ENCODE data around the gene KRTAP10-5.

The KRTAP10-5 gene

GRCh38 chr21:44544566-44544965 is 35.8 kb downstream of the KRTAP10-5 start:
- Histone ChIP-seq H2BK120ac (ENCODE audit: low read depth, low read length) (no peak overlapping the region), H2BK12ac (ENCODE audit: low read length) (no peak overlapping the region), H3K9ac (ENCODE audit: low read depth, low read length, poor library complexity) (no peak overlapping the region), H3K27me3 (ENCODE audit: control insufficient read depth in 3 of 3, insufficient read depth in 3 of 3, low read depth in 1 of 3, low read length in 3 of 3) (no peaks in the 10 kb centered on the region), H3K4me1 (ENCODE audit: control insufficient read depth in 2 of 2, insufficient read depth in 1 of 2, low read depth in 1 of 2, low read length in 2 of 2) (peaks cover 8 to 11% of the 10 kb centered on the region in 2 donors), H3K36me3 (replicated peaks in 1 of 2; ENCODE audit: control insufficient read depth in 2 of 2, insufficient read depth in 2 of 2, low read length in 2 of 2) (no peaks in the 10 kb centered on the region), H2AFZ (ENCODE audit: low read length) (no peak overlapping the region), H3K4me2 (ENCODE audit: insufficient read depth, low read length, poor library complexity, severe bottlenecking) (no peak overlapping the region), H3K79me1 (ENCODE audit: low read depth, low read length) (no peaks in the 10 kb centered on the region), H3K4ac (ENCODE audit: low read length) (no peak overlapping the region), H3K23ac (ENCODE audit: low read depth, low read length, poor library complexity) (no peak overlapping the region), H3K4me3 (ENCODE audit: low read length in 2 of 2) (no peak overlapping the region), H3K14ac (ENCODE audit: low read length) (no peak overlapping the region), H2BK5ac (ENCODE audit: low read length) (no peak overlapping the region), H2BK15ac (ENCODE audit: low read length) (no peak overlapping the region), H3K9me3 (replicated peaks in 1 of 2; ENCODE audit: control insufficient read depth in 2 of 2, insufficient read depth in 1 of 2, low read depth in 1 of 2, low read length in 2 of 2) (peaks cover 3 to 11% of the 10 kb centered on the region in 2 donors), H2AK5ac (ENCODE audit: low read depth, low read length) (no peak overlapping the region), H3K27ac (replicated peaks; ENCODE audit: low read length) (no peak overlapping the region), H4K8ac (ENCODE audit: low read depth, low read length) (no peak overlapping the region), H3K18ac (ENCODE audit: low read length) (peak overlapping the region; percentile 19), H4K91ac (ENCODE audit: low read depth, low read length, poor library complexity) (no peak overlapping the region)
- WGBS, 2 donors (ENCODE audit: extremely low coverage in 2 of 2, insufficient read length in 2 of 2, insufficient replicate concordance in 1 of 2): no CpG with 5 or more reads among the region's 3 CpGs
- DNase-seq (ENCODE audit: low spot score): no peak

GRCh38 chr21:44542716-44543115 is 37.7 kb downstream of the KRTAP10-5 start:
- no peak overlapping the region for H3K23ac ChIP-seq (ENCODE audit: low read depth, low read length, poor library complexity)
- no peak overlapping the region for H2BK5ac ChIP-seq (ENCODE audit: low read length)
- no peak overlapping the region for H2BK120ac ChIP-seq (ENCODE audit: low read depth, low read length)
- no CpG with 5 or more reads among the region's 1 CpG for WGBS, 2 donors (ENCODE audit: extremely low coverage in 2 of 2, insufficient read length in 2 of 2, insufficient replicate concordance in 1 of 2)
- H2BK12ac ChIP-seq (ENCODE audit: low read length): no peak overlapping the region
- H3K4me2 ChIP-seq (ENCODE audit: insufficient read depth, low read length, poor library complexity, severe bottlenecking): no peak overlapping the region
- no peak overlapping the region for H4K91ac ChIP-seq (ENCODE audit: low read depth, low read length, poor library complexity)
- no peaks in the 10 kb centered on the region for H3K79me1 ChIP-seq (ENCODE audit: low read depth, low read length)
- H3K9ac ChIP-seq (ENCODE audit: low read depth, low read length, poor library complexity): no peak overlapping the region
- peaks cover 0 to 1% (median 0%) of the 10 kb centered on the region in 3 experiments for H3K27me3 ChIP-seq (ENCODE audit: control insufficient read depth in 3 of 3, insufficient read depth in 3 of 3, low read depth in 1 of 3, low read length in 3 of 3)
- no peaks in the 10 kb centered on the region for H3K36me3 ChIP-seq (replicated peaks in 1 of 2; ENCODE audit: control insufficient read depth in 2 of 2, insufficient read depth in 2 of 2, low read length in 2 of 2)
- H3K14ac ChIP-seq (ENCODE audit: low read length): no peak overlapping the region
- no peak overlapping the region for H3K4ac ChIP-seq (ENCODE audit: low read length)
- H3K27ac ChIP-seq (replicated peaks; ENCODE audit: low read length): no peak overlapping the region
- H3K9me3 ChIP-seq (replicated peaks in 1 of 2; ENCODE audit: control insufficient read depth in 2 of 2, insufficient read depth in 1 of 2, low read depth in 1 of 2, low read length in 2 of 2): peaks cover 3 to 11% of the 10 kb centered on the region in 2 donors
- DNase-seq (ENCODE audit: low spot score): no peak
- H3K4me1 ChIP-seq (ENCODE audit: control insufficient read depth in 2 of 2, insufficient read depth in 1 of 2, low read depth in 1 of 2, low read length in 2 of 2): no peaks in the 10 kb centered on the region
- H2AFZ ChIP-seq (ENCODE audit: low read length): no peak overlapping the region
- no peak overlapping the region for H3K18ac ChIP-seq (ENCODE audit: low read length)
- H2BK15ac ChIP-seq (ENCODE audit: low read length): no peak overlapping the region
- no peak overlapping the region for H4K8ac ChIP-seq (ENCODE audit: low read depth, low read length)
- H3K4me3 ChIP-seq (ENCODE audit: low read length in 2 of 2): no peak overlapping the region
- H2AK5ac ChIP-seq (ENCODE audit: low read depth, low read length): no peak overlapping the region

- Histone ChIP-seq H3K4me2 (ENCODE audit: insufficient read depth, low read length, poor library complexity, severe bottlenecking) (no peak overlapping the region), H3K27ac (replicated peaks; ENCODE audit: low read length) (no peak overlapping the region), H3K36me3 (replicated peaks in 1 of 2; ENCODE audit: control insufficient read depth in 2 of 2, insufficient read depth in 2 of 2, low read length in 2 of 2) (no peaks in the 10 kb centered on the region), H4K8ac (ENCODE audit: low read depth, low read length) (no peak overlapping the region), H3K9me3 (replicated peaks in 1 of 2; ENCODE audit: control insufficient read depth in 2 of 2, insufficient read depth in 1 of 2, low read depth in 1 of 2, low read length in 2 of 2) (peaks cover 3 to 9% of the 10 kb centered on the region in 2 donors), H3K9ac (ENCODE audit: low read depth, low read length, poor library complexity) (peak overlapping the region; percentile 27), H3K27me3 (ENCODE audit: control insufficient read depth in 3 of 3, insufficient read depth in 3 of 3, low read depth in 1 of 3, low read length in 3 of 3) (peaks cover 0 to 15% (median 0%) of the 10 kb centered on the region in 3 experiments), H3K18ac (ENCODE audit: low read length) (no peak overlapping the region), H3K4me3 (ENCODE audit: low read length in 2 of 2) (no peak overlapping the region), H2BK12ac (ENCODE audit: low read length) (no peak overlapping the region), H2AK5ac (ENCODE audit: low read depth, low read length) (peak overlapping the region; percentile 49), H3K4ac (ENCODE audit: low read length) (no peak overlapping the region), H3K23ac (ENCODE audit: low read depth, low read length, poor library complexity) (no peak overlapping the region), H2AFZ (ENCODE audit: low read length) (no peak overlapping the region), H4K91ac (ENCODE audit: low read depth, low read length, poor library complexity) (no peak overlapping the region), H3K4me1 (ENCODE audit: control insufficient read depth in 2 of 2, insufficient read depth in 1 of 2, low read depth in 1 of 2, low read length in 2 of 2) (no peaks in the 10 kb centered on the region), H3K14ac (ENCODE audit: low read length) (no peak overlapping the region), H2BK15ac (ENCODE audit: low read length) (peak overlapping the region; percentile 46), H2BK5ac (ENCODE audit: low read length) (no peak overlapping the region), H2BK120ac (ENCODE audit: low read depth, low read length) (no peak overlapping the region), H3K79me1 (ENCODE audit: low read depth, low read length) (no peaks in the 10 kb centered on the region)
- DNase-seq (ENCODE audit: low spot score): no peak
- WGBS, 2 donors (ENCODE audit: extremely low coverage in 2 of 2, insufficient read length in 2 of 2, insufficient replicate concordance in 1 of 2): no CpG with 5 or more reads among the region's 11 CpGs
Measured at GRCh38 chr21:44540741-44541288, 39.6 kb downstream of the KRTAP10-5 start.

GRCh38 chr21:44539991-44540666 is 40.3 kb downstream of the KRTAP10-5 start, which contains the start of gene KRTAP10-1:
Gene KRTAP10-1, minus strand, starts transcription at chr21:44540195. Its CDS starts 45 bp downstream, at chr21:44540150.
- Histone ChIP-seq H3K79me1 (ENCODE audit: low read depth, low read length) (no peaks in the 10 kb centered on the region), H3K9me3 (replicated peaks in 1 of 2; ENCODE audit: control insufficient read depth in 2 of 2, insufficient read depth in 1 of 2, low read depth in 1 of 2, low read length in 2 of 2) (peaks cover 3 to 9% of the 10 kb centered on the region in 2 donors), H2BK15ac (ENCODE audit: low read length) (peak within 1 kb of the TSS; percentile 46), H2BK120ac (ENCODE audit: low read depth, low read length) (no peak within 1 kb of the TSS), H3K27ac (replicated peaks; ENCODE audit: low read length) (no peak within 1 kb of the TSS), H3K9ac (ENCODE audit: low read depth, low read length, poor library complexity) (peak within 1 kb of the TSS; percentile 27), H2AFZ (ENCODE audit: low read length) (no peak within 1 kb of the TSS), H3K4me3 (ENCODE audit: low read length in 2 of 2) (no peak within 1 kb of the TSS), H4K91ac (ENCODE audit: low read depth, low read length, poor library complexity) (no peak within 1 kb of the TSS), H3K4ac (ENCODE audit: low read length) (no peak within 1 kb of the TSS), H3K27me3 (ENCODE audit: control insufficient read depth in 3 of 3, insufficient read depth in 3 of 3, low read depth in 1 of 3, low read length in 3 of 3) (peaks cover 0 to 15% (median 0%) of the 10 kb centered on the region in 3 experiments), H3K4me1 (ENCODE audit: control insufficient read depth in 2 of 2, insufficient read depth in 1 of 2, low read depth in 1 of 2, low read length in 2 of 2) (no peaks in the 10 kb centered on the region), H3K36me3 (replicated peaks in 1 of 2; ENCODE audit: control insufficient read depth in 2 of 2, insufficient read depth in 2 of 2, low read length in 2 of 2) (no peaks in the 10 kb centered on the region), H2BK5ac (ENCODE audit: low read length) (no peak within 1 kb of the TSS), H3K14ac (ENCODE audit: low read length) (peak within 1 kb of the TSS; percentile 92), H4K8ac (ENCODE audit: low read depth, low read length) (no peak within 1 kb of the TSS), H3K18ac (ENCODE audit: low read length) (peak within 1 kb of the TSS; percentile 53), H3K4me2 (ENCODE audit: insufficient read depth, low read length, poor library complexity, severe bottlenecking) (no peak within 1 kb of the TSS), H2BK12ac (ENCODE audit: low read length) (peak within 1 kb of the TSS; percentile 82), H3K23ac (ENCODE audit: low read depth, low read length, poor library complexity) (no peak within 1 kb of the TSS), H2AK5ac (ENCODE audit: low read depth, low read length) (peak within 1 kb of the TSS; percentile 49)
- DNase-seq (ENCODE audit: low spot score): no peak
- WGBS, 2 donors (ENCODE audit: extremely low coverage in 2 of 2, insufficient read length in 2 of 2, insufficient replicate concordance in 1 of 2): no CpG with 5 or more reads among the region's 21 CpGs

Measured in neuronal stem cell (in vitro differentiated cells).